Adrenal gland (tissue), 12 donors: ENCODE data around the gene SP100. TPM values are rescaled to one million over a fixed set of nuclear protein-coding genes. Genes with fewer than 3 reads are reported as not detected.

ENCODE experiments used
- DNase-seq, 7 donors: peaks; one replicate each; pipeline ENCODE4 v3.0.0-alpha.2; 2019 to 2020
- H3K27ac ChIP-seq, 5 donors: fragments of 200-600 bp; sonication (generic) in 4 of 5; 1 replicate in 3 of 5; 2 replicates in 2 of 5; pipeline versions ENCODE4 v1.5.1 to v1.8.0; 2016 to 2020; ENCODE audit warnings: mild to moderate bottlenecking in 1 of 5
- H3K27me3 ChIP-seq: fragments of 200-600 bp; 2 replicates; pipeline ENCODE4 v1.8.0; 2021
- H3K36me3 ChIP-seq, 2 donors: fragments of 200-600 bp; replicated peaks in 1 of 2; 1 replicate in 1 of 2; 2 replicates in 1 of 2; pipeline versions ENCODE4 v1.5.1 to v1.8.0; 2018 to 2022
- H3K4me1 ChIP-seq, 2 donors: fragments of 200-600 bp; replicated peaks in 1 of 2; 1 replicate in 1 of 2; 2 replicates in 1 of 2; pipeline versions ENCODE4 v1.5.1 to v1.8.0; 2018 to 2021
- H3K4me3 ChIP-seq, 4 donors: fragments of 200-600 bp; sonication (generic) in 3 of 4; one replicate each; pipeline ENCODE4 v1.5.1; 2016 to 2018
- H3K9me3 ChIP-seq, 3 donors: fragments of 200-600 bp; sonication (generic) in 1 of 3; replicated peaks in 1 of 3; 1 replicate in 2 of 3; 2 replicates in 1 of 3; pipeline versions ENCODE4 v1.5.1 to v1.8.0; 2016 to 2021
- POLR2A ChIP-seq, 2 donors: fragments of 450-650 bp; IDR thresholded peaks; one replicate each; pipeline ENCODE4 v1.6.1; 2017; ENCODE audit warnings: antibody characterized with exemption in 2 of 2, mild to moderate bottlenecking in 2 of 2, moderate library complexity in 1 of 2
- WGBS, 4 donors: extraction: QIAGEN DNeasy Blood & Tissue Kit in 2 of 4; methylation state at CpG; one replicate each; pipeline versions ENCODE4 v1.1.5 to v1.1.7; 2013 to 2017; 5-methylcytosine and 5-hydroxymethylcytosine counted together
- intact Hi-C, 2 donors: fragments of 100-400 bp; cut with DNase I; formaldehyde crosslinking; loops; one replicate each; pipeline versions ENCODE4 v1.14.1 to v1.15.0; 2022 to 2023
- polyA plus RNA-seq, 3 donors: library from polyadenylated mRNA; stranded (reverse); fragments of 200-250 nt in 2 of 3; fragments of 350-450 nt in 1 of 3; fragmentation: Illumina TruSeq in 1 of 3; extraction: RNeasy Lipid Tissue Mini Kit (QIAGEN cat#74804) in 1 of 3; gene quantifications; one replicate each; pipeline ENCODE4 v1.2.3, GENCODE V29; 2013 to 2014
- total RNA-seq, 9 donors: library from RNA; depleted of rRNA in 4 of 9; stranded (reverse); fragments of >200 nt in 4 of 9; fragments of 120-200 nt in 1 of 9; fragmentation: NEBNext Ultra II Directional in 1 of 9; extraction: Animal tissue kit (Norgen Biotek cat#: 25700) in 1 of 9; gene quantifications; one replicate each; pipeline versions ENCODE4 v1.1.0 to v1.2.4, GENCODE V29; 2013 to 2023
- TF ChIP-seq, protein P1 (sequence below), 6 experiments: fragments of 450-650 bp in 4 of 6; fragments of 200-600 bp in 2 of 6; sonication (generic) in 1 of 6; IDR thresholded peaks; 1 replicate in 5 of 6; 2 replicates in 1 of 6; pipeline versions ENCODE4 v1.5.1 to v1.8.0; 2016 to 2021; ENCODE audit warnings: antibody characterized with exemption in 6 of 6, mild to moderate bottlenecking in 2 of 6, moderate library complexity in 1 of 6
- donor health status: healthy with polysubstance abuse.
- donor health status: Bipolar disorder and iron deficiency.
- donor health status: DM: yes; HTN: yes; CAD: no.
- donor health status: DM: no; HTN: no; CAD: no.
- donor health status: DM: no; HTN: no; CAD: no.
- donor health status: DM: yes; HTN: yes; CAD: no.

SP100 gene
- total and polyA plus RNA-seq, 12 donors, result 59.2 to 147 (median 99.9) TPM

DNA sequence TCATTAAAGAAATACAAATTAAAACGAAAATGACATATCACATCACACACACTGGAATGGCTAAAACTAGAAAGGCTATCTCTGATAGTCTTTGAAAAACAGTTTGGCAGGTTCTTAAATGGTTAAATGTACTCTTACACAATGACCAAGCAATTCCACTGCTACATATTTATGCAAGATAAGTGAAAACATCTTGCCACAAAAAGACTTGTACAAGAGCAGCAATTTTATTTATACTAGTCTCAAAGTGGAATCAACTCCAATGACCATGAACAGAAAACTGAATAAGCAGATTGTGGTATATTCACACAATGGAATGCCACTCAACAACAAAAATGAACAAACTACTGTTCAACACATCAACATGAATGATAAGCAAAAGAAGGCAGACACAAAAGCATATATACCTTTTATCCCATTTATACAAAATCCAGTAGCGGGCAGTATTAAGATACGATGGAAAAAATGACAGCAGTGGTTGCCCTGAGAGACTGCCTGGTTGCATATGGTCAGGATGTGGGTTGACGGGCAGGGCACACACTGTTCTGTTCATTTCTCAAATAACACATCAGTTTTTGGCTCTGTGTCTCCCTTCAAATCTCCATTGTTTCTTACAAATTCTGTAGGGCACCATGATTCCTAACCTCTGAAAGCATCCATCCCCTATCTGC lies 25.4 kb downstream of the SP100 start:
- WGBS, 4 donors, result 66 to 75% (median 70%) methylated on average over 4 of the region's 4 CpGs
- peaks cover 0 to 9% (median 0%) of the 10 kb centered on the region in 3 donors for H3K9me3 ChIP-seq
- peaks cover 15 to 45% of the 10 kb centered on the region in 2 donors for H3K4me1 ChIP-seq
- peak overlapping the region in 2 of 5 donors; percentile 27 to 46 for H3K27ac ChIP-seq
- no peaks in the 10 kb centered on the region for H3K27me3 ChIP-seq
- TF ChIP-seq, protein P1, sequence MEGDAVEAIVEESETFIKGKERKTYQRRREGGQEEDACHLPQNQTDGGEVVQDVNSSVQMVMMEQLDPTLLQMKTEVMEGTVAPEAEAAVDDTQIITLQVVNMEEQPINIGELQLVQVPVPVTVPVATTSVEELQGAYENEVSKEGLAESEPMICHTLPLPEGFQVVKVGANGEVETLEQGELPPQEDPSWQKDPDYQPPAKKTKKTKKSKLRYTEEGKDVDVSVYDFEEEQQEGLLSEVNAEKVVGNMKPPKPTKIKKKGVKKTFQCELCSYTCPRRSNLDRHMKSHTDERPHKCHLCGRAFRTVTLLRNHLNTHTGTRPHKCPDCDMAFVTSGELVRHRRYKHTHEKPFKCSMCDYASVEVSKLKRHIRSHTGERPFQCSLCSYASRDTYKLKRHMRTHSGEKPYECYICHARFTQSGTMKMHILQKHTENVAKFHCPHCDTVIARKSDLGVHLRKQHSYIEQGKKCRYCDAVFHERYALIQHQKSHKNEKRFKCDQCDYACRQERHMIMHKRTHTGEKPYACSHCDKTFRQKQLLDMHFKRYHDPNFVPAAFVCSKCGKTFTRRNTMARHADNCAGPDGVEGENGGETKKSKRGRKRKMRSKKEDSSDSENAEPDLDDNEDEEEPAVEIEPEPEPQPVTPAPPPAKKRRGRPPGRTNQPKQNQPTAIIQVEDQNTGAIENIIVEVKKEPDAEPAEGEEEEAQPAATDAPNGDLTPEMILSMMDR (IDR thresholded peaks at IDR 0.05), result no peak
- no peak for TF ChIP-seq POLR2A (IDR thresholded peaks at IDR 0.05)
- peaks cover 0 to 13% of the 10 kb centered on the region in 2 donors for H3K36me3 ChIP-seq
- H3K4me3 ChIP-seq, result no peak overlapping the region
- intact Hi-C loops, result no loop called here
- DNase-seq, result peak in 3 of 7 donors; percentile 30 to 39 (median 31)

DNA sequence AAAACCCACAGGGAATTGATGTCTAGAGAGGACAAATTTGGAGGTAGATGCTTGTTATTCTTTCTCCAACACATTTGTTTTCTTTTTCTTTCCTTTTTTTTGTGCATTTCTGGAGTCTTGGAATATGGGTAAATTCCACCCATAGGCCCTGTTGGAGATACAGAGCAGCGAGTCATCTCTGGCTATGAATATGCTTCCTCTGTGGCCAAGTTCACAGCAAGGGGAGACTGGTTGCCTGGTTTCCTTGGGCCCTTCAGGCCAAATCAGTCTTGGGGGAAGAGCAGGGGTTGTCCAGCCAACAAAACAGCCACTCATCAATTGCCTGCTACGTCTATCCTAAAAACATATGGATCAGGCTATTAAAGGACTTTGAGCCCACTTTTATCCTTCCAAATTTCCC lies 27.5 kb downstream of the SP100 start:
- Histone ChIP-seq H3K27ac (no peak overlapping the region), H3K9me3 (no peaks in the 10 kb centered on the region), H3K36me3 (peaks cover 0 to 28% of the 10 kb centered on the region in 2 donors), H3K27me3 (no peaks in the 10 kb centered on the region), H3K4me3 (no peak overlapping the region), H3K4me1 (peaks cover 15 to 51% of the 10 kb centered on the region in 2 donors)
- 90 to 95% (median 92%) methylated on average over 2 of the region's 2 CpGs for WGBS, 4 donors
- TF ChIP-seq POLR2A (IDR thresholded peaks at IDR 0.05), result no peak
- TF ChIP-seq, protein P1 (IDR thresholded peaks at IDR 0.05), result no peak
- no peak for DNase-seq
- intact Hi-C loops, result no loop called here

DNA sequence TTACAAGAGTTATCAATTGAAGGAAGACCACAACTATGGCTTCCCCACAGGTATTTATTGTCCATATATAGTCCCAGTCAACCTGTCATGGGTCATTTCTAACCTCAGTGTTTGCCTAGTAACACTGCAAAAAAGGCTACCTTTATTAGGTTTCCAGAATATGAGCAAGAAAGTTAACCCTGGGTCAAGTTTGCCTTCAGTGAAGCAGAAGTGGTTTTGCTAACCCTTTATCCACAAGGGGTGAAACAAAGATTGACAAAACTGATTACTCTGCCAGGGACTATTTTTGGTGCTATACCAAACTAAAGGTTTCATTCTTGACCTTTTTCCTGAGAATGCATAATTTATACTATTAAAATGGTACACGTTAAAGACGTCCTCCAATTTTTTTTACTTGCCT lies 28.8 kb downstream of the SP100 start:
- Histone ChIP-seq H3K27ac (no peak overlapping the region), H3K4me1 (peaks cover 9 to 39% of the 10 kb centered on the region in 2 donors), H3K36me3 (peaks cover 0 to 40% of the 10 kb centered on the region in 2 donors), H3K27me3 (no peaks in the 10 kb centered on the region), H3K4me3 (no peak overlapping the region), H3K9me3 (no peaks in the 10 kb centered on the region)
- intact Hi-C loops, result no loop called here
- no peak for DNase-seq
- TF ChIP-seq, protein P1 (IDR thresholded peaks at IDR 0.05), result no peak
- TF ChIP-seq POLR2A (IDR thresholded peaks at IDR 0.05), result no peak
- 66 to 76% (median 73%) methylated on average over 2 of the region's 2 CpGs for WGBS, 4 donors

DNA sequence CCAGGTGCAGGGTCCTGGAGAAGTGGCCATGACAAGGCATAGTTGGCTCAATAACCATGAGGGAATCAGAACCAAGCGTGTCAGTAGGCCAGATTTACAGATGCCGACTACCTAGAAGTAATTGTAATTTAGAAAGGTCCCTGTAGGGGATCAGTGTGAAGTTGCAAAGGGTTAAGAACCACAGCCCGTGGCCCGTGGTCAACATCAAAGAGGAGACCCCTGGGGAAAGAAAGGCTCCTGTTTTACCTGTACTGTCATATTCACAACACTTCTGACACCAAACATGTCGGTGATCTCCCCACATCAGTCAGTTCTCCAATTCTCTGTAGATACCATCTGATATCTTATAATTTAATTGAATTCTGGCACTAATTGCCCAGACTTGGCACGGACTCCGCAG lies 31.0 kb downstream of the SP100 start:
- H3K4me1 ChIP-seq, result peaks cover 0 to 17% of the 10 kb centered on the region in 2 donors
- DNase-seq, result no peak
- 83 to 96% (median 87%) methylated on average over 7 of the region's 7 CpGs for WGBS, 4 donors
- H3K36me3 ChIP-seq, result peaks cover 0 to 46% of the 10 kb centered on the region in 2 donors
- peak overlapping the region in 1 of 5 donors; percentile 24 for H3K27ac ChIP-seq
- no peak overlapping the region for H3K4me3 ChIP-seq
- intact Hi-C loops, result no loop called here
- H3K27me3 ChIP-seq, result no peaks in the 10 kb centered on the region
- TF ChIP-seq, protein P1 (IDR thresholded peaks at IDR 0.05), result no peak
- TF ChIP-seq POLR2A (IDR thresholded peaks at IDR 0.05), result no peak
- no peaks in the 10 kb centered on the region for H3K9me3 ChIP-seq
